ENCODE results near the gene ARID1B. TPM values are rescaled to one million over a fixed set of nuclear protein-coding genes. Genes with fewer than 3 reads are reported as not detected.

The ARID1B gene
- total and polyA plus RNA-seq, 2 of the 13 experiments (the other 11 are each of a cell fraction or from before 2014, with no cell fraction given), result 20.1 to 32.6 TPM

DNA sequence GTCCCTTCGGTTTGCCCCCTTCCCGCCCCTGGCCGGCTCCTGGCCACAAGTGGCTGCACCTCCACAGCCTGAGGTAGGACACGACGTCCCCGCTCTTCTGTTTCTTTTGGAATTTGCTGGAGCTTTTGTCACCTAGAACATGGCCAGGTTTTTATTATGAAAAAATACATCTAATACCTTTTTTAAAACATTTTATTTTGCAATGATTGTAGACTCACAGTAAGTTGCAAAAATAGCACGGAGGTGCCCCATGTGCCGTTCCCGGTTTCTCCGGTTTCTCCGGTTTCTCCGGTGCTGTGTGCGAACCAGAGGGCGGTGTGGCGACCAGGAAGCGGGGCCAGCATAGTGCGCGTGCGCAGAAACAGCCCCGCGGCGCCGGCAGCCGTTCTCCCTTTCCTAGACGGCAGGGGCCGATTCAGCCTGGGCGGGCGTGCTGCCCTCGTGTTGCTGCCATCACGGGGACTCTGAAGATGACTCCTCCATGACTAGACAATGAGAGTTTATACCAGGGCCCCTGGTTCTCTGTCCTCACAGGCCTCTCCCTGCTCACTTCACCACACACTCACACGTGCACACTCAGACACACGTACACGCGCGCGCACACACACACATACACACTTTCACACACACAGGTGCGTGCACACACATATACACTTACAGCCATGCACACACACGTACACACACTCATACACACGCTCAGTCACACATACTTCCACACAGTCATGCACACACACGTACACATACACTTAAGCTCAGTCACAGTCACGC is 444.1 kb downstream of the ARID1B start (continued):
- TF ChIP-seq, protein P1, sequence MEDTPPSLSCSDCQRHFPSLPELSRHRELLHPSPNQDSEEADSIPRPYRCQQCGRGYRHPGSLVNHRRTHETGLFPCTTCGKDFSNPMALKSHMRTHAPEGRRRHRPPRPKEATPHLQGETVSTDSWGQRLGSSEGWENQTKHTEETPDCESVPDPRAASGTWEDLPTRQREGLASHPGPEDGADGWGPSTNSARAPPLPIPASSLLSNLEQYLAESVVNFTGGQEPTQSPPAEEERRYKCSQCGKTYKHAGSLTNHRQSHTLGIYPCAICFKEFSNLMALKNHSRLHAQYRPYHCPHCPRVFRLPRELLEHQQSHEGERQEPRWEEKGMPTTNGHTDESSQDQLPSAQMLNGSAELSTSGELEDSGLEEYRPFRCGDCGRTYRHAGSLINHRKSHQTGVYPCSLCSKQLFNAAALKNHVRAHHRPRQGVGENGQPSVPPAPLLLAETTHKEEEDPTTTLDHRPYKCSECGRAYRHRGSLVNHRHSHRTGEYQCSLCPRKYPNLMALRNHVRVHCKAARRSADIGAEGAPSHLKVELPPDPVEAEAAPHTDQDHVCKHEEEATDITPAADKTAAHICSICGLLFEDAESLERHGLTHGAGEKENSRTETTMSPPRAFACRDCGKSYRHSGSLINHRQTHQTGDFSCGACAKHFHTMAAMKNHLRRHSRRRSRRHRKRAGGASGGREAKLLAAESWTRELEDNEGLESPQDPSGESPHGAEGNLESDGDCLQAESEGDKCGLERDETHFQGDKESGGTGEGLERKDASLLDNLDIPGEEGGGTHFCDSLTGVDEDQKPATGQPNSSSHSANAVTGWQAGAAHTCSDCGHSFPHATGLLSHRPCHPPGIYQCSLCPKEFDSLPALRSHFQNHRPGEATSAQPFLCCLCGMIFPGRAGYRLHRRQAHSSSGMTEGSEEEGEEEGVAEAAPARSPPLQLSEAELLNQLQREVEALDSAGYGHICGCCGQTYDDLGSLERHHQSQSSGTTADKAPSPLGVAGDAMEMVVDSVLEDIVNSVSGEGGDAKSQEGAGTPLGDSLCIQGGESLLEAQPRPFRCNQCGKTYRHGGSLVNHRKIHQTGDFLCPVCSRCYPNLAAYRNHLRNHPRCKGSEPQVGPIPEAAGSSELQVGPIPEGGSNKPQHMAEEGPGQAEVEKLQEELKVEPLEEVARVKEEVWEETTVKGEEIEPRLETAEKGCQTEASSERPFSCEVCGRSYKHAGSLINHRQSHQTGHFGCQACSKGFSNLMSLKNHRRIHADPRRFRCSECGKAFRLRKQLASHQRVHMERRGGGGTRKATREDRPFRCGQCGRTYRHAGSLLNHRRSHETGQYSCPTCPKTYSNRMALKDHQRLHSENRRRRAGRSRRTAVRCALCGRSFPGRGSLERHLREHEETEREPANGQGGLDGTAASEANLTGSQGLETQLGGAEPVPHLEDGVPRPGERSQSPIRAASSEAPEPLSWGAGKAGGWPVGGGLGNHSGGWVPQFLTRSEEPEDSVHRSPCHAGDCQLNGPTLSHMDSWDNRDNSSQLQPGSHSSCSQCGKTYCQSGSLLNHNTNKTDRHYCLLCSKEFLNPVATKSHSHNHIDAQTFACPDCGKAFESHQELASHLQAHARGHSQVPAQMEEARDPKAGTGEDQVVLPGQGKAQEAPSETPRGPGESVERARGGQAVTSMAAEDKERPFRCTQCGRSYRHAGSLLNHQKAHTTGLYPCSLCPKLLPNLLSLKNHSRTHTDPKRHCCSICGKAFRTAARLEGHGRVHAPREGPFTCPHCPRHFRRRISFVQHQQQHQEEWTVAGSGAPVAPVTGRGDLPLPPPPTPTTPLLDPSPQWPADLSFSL (CRISPR knock-in tag; IDR thresholded peaks at IDR 0.05), result peak; percentile 81
- TF ChIP-seq ZNF234 (CRISPR knock-in tag; conservative IDR thresholded peaks at IDR 0.05) (0 out of 2 replicates have a peak, but pooled peaks have one; percentile 20), SIX1 (CRISPR knock-in tag; IDR thresholded peaks at IDR 0.05; ENCODE audit: borderline replicate concordance) (peak; percentile 18; the same call in 1 of the 2 replicates), SRF (IDR thresholded peaks at IDR 0.05; ENCODE audit: low read depth, low read length) (no peak), ZNF841 (CRISPR knock-in tag; IDR thresholded peaks at IDR 0.05; ENCODE audit: borderline replicate concordance) (peak; percentile 60; the same call in 1 of the 2 replicates), YY1 (IDR thresholded peaks at IDR 0.05; ENCODE audit: insufficient read depth, insufficient replicate concordance, low read depth, low read length) (no peak), EHMT2 (IDR thresholded peaks at IDR 0.05; ENCODE audit: borderline replicate concordance, low read depth, low read length) (no peak)
- TF ChIP-seq, protein P2, sequence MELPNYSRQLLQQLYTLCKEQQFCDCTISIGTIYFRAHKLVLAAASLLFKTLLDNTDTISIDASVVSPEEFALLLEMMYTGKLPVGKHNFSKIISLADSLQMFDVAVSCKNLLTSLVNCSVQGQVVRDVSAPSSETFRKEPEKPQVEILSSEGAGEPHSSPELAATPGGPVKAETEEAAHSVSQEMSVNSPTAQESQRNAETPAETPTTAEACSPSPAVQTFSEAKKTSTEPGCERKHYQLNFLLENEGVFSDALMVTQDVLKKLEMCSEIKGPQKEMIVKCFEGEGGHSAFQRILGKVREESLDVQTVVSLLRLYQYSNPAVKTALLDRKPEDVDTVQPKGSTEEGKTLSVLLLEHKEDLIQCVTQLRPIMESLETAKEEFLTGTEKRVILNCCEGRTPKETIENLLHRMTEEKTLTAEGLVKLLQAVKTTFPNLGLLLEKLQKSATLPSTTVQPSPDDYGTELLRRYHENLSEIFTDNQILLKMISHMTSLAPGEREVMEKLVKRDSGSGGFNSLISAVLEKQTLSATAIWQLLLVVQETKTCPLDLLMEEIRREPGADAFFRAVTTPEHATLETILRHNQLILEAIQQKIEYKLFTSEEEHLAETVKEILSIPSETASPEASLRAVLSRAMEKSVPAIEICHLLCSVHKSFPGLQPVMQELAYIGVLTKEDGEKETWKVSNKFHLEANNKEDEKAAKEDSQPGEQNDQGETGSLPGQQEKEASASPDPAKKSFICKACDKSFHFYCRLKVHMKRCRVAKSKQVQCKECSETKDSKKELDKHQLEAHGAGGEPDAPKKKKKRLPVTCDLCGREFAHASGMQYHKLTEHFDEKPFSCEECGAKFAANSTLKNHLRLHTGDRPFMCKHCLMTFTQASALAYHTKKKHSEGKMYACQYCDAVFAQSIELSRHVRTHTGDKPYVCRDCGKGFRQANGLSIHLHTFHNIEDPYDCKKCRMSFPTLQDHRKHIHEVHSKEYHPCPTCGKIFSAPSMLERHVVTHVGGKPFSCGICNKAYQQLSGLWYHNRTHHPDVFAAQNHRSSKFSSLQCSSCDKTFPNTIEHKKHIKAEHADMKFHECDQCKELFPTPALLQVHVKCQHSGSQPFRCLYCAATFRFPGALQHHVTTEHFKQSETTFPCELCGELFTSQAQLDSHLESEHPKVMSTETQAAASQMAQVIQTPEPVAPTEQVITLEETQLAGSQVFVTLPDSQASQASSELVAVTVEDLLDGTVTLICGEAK (IDR thresholded peaks at IDR 0.05), result no peak
- TF ChIP-seq, protein P2 (CRISPR knock-in tag; IDR thresholded peaks at IDR 0.05), result peak; percentile 46; the same call in 1 of the 2 replicates
- TF ChIP-seq, protein P3, sequence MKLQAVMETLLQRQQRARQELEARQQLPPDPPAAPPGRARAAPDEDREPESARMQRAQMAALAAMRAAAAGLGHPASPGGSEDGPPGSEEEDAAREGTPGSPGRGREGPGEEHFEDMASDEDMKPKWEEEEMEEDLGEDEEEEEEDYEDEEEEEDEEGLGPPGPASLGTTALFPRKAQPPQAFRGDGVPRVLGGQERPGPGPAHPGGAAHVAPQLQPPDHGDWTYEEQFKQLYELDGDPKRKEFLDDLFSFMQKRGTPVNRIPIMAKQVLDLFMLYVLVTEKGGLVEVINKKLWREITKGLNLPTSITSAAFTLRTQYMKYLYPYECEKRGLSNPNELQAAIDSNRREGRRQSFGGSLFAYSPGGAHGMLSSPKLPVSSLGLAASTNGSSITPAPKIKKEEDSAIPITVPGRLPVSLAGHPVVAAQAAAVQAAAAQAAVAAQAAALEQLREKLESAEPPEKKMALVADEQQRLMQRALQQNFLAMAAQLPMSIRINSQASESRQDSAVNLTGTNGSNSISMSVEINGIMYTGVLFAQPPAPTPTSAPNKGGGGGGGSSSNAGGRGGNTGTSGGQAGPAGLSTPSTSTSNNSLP (IDR thresholded peaks at IDR 0.05; ENCODE audit: low read depth, low read length), result no peak
